ENCODE data around the gene TFIP11.

DNA sequence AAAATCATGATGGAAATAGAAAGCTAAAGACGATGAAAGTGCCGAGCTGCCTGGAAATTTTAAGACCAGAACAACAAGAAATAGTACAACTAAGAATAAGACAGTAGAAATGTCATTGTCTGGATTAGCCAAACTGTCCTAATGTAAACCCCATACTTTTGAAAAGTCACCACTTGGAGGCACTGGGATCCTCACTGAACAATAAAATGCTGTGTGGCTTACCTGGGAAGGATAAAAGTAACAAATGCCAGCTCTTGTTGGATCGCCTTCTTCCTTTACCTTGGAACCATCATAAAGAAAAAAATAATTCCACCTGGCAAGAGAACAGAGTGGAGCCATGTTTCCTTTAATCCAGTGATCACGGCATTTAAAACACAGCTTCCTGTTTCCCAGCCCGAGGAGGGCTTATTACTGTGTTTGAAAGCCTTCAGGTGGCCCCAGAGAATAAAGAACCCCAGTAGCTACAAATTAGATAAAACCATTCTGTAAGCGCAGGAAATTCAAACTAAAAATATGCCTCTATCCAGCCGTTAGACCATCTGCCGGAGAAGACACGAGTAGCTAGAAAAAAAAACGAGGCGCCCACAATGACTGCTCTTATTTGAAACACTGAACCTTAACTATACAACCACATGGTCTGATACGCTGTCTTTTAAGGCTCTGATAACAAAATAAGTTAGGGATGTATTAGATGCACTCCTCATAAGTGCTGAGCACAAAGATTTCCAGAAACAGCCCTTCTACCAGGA is 33.1 kb downstream of the TFIP11 start:
- TF ChIP-seq, protein P1, sequence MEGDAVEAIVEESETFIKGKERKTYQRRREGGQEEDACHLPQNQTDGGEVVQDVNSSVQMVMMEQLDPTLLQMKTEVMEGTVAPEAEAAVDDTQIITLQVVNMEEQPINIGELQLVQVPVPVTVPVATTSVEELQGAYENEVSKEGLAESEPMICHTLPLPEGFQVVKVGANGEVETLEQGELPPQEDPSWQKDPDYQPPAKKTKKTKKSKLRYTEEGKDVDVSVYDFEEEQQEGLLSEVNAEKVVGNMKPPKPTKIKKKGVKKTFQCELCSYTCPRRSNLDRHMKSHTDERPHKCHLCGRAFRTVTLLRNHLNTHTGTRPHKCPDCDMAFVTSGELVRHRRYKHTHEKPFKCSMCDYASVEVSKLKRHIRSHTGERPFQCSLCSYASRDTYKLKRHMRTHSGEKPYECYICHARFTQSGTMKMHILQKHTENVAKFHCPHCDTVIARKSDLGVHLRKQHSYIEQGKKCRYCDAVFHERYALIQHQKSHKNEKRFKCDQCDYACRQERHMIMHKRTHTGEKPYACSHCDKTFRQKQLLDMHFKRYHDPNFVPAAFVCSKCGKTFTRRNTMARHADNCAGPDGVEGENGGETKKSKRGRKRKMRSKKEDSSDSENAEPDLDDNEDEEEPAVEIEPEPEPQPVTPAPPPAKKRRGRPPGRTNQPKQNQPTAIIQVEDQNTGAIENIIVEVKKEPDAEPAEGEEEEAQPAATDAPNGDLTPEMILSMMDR (IDR thresholded peaks at IDR 0.05) = no peak
- no peak for TF ChIP-seq POLR2A (IDR thresholded peaks at IDR 0.05)
